NCI-H146 (cell line): ENCODE data around the gene OR2D3.
"Not testable (repeated sequence)": the region's sequence is repeated elsewhere in the genome, so short reads cannot be mapped to it uniquely, and the experiment has no call there.

Source experiments
- DNase-seq: peaks from one replicate; lab custom pipeline; 2025; lab: John Stamatoyannopoulos, UW

Gene OR2D3, protein sequence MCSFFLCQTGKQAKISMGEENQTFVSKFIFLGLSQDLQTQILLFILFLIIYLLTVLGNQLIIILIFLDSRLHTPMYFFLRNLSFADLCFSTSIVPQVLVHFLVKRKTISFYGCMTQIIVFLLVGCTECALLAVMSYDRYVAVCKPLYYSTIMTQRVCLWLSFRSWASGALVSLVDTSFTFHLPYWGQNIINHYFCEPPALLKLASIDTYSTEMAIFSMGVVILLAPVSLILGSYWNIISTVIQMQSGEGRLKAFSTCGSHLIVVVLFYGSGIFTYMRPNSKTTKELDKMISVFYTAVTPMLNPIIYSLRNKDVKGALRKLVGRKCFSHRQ

DNA sequence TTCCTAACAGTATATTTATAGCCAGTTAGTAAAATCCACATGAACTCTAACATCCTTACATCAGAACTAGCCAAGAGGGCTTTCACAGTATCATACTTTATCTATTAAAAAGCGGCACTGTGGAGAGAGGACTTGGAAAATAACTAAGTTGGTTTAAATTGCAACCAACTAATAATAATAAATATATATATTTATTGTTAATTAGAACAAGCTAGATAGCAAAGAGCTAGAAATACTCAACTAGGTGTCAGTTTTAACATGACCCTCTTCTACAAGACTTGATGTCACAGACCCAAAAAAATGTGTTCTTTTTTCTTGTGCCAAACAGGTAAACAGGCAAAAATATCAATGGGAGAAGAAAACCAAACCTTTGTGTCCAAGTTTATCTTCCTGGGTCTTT is at the start of gene OR2D3:
TSS of gene OR2D3 (plus strand) at position 301 of the 400 bp plus-strand sequence. CDS start at position 301, 0 bp downstream.
- no peak for DNase-seq

DNA sequence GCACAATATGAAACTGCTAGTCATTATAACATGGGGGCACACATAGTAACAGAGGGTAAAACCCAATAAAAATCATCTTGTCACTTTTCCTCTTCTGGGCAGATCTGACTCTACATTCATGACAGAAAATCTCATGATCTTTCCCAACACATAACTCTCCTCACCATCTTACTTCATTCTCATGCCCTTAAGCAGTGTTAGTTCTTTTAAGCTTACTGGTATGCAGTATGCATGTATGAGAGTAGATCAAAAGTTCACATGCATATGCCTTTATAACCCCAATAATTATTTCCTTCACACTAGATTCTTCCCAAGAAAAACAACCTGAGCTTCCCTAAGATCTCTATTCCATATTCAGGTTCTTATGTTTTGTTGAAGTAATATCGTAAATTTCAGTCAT is 49.5 kb upstream of the OR2D3 start:
- DNase-seq, result no peak

DNA sequence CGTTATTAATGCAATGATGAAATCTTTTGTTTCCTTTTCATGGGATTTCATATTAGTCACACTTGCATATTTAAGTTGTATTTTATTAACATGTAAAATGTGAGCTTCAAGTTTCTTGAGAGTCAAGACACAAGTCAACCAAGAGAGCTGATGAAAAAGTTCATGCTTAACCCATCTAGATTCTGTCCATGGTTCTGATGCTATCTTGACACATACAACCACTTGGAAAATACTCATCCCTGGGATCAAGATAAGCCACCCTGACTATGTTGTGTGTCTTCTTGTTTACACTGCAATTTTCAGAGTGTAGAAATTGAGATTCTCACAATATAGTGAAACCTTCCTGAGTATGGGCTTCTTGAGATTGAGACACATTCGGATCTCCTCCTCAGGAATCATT is 45.0 kb upstream of the OR2D3 start:
- no peak for DNase-seq

DNA sequence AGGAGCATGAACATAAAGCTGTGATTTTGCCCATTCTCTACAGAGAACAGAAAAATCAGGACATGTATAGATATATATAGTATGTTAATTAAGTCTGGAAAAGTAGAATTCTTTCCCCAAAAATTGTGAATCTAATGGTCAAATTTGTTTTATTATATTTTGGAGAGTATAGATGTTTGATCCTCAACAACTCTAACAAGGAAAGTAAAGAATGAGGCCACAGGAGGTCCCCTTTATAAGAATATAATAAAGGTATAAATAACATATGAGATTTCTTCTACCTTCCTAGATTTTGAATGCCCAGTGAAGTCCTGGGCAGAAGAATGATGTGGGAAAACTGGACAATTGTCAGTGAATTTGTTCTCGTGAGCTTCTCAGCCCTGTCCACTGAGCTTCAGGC is 44.5 kb upstream of the OR2D3 start, which contains the start of gene OR10A4:
TSS of gene OR10A4 (plus strand) at position 301 of the 400 bp plus-strand sequence. CDS start at position 324, 23 bp downstream.
- DNase-seq, result no peak

DNA sequence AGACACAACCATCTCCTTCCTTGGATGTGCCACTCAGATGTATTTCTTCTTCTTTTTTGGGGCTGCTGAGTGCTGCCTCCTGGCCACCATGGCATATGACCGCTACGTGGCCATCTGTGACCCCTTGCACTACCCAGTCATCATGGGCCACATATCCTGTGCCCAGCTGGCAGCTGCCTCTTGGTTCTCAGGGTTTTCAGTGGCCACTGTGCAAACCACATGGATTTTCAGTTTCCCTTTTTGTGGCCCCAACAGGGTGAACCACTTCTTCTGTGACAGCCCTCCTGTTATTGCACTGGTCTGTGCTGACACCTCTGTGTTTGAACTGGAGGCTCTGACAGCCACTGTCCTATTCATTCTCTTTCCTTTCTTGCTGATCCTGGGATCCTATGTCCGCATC is 43.9 kb upstream of the OR2D3 start:
- DNase-seq, result no peak

DNA sequence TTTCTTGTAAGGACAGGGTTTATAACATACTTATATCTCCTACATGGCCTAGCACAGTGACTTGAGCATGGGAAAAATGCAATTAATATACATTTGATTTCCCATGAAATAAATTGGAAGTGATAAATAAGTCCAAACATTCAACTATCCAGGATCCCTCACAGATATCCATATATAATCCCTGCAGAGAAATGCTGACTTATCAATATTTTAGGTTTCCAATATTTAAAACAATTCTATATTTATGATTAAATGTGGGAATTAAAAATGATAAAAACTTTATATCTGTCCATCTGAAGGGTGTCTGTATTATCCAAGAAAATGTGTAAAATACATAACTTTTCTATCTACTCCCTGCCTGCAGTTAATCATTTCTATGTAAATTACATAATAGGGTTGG is 38.1 kb upstream of the OR2D3 start:
- DNase-seq, result no peak

DNA sequence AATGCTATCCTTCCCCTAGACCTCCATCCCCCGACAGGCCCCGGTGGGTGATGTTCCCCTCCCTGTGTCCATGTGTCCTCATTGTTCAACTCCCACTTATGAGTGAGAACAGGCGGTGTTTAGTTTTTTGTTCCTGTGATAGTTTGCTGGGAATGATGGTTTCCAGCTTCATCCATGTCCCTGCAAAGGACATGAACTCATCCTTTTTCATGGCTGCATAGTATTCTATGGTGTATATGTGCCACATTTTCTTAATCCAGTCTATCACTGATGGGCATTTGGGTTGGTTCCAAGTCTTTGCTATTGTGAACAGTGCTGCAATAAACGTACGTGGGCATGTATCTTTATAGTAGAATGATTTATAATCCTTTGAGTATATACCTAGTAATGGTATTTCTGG is 33.1 kb upstream of the OR2D3 start:
- not testable (repeated sequence) for DNase-seq

DNA sequence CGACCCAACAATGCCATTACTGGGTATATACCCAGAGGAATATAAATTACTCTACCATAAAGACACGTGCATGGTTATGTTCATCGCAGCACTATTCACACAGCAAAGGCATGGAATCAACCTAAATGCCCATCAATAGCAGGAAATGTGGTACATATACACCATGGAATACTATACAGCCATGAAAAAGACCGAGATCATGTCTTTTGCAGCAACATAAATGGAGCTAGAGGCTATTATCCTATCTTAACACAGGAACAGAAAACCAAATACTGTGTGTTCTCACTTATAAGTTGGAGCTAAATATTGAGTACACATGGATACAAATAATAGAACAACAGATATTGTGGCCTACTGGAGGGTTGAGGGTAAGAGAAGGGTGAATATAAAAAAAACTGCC is 32.0 kb upstream of the OR2D3 start:
- DNase-seq, result no peak

DNA sequence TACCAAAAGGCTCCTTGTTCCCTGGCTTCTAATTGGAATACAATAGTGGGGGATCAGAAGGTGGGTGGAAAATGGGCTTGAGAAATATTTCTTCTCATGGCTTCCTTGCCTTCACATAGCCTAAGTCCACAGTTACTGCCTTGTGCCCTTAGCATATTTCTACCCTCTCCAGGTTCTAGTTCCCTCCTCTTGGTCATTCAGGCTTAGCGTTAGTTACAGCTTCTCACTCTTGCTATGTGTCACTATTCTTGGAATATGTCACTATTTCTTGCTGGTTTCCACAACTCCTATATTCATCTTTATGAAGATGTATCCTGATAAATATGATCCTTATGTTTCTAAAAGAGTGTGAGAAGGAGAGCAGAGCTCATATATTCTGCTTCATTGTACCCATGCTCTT is 31.0 kb upstream of the OR2D3 start:
- no peak for DNase-seq

DNA sequence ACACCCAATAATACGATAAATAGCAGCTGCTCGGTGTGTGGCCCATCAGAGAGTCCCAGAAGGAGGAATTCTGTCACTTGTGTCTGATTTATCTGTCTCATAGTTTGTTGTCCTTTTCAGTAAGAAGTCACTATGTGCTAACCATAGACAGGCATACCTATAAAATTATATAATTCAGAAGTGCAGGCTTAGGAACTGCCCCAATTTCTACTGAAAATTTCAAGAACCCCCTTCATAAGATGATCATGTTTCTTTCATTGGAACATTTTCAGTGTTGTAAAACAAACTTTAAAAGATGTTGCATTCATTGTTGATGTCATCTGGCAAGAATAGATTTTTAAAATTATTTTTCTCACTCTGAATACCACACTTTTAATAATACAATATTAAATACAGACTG is 28.4 kb upstream of the OR2D3 start, which contains the start of gene OR2D2:
TSS of gene OR2D2 (minus strand) at position 101 of the 400 bp plus-strand sequence. CDS start at position 101, 0 bp downstream.
- DNase-seq, result no peak

DNA sequence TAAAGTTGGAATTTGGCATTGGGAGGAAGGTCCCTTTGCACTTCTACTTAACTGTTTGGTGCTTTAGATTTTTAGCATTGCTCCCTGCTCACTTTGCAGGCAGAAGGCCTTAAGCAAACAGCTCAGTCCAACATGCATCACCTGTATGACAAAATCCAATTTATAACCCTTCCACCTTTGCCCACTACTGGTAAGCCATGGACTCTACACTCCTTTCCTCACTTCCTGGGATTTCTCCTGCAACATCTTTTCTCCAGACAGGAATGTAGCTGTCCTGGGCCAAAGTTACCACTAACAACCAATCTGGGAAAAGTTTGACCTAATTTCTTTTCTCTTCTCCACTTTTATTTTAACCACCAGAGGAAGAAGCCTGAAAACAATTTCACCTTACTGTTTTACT is 26.7 kb upstream of the OR2D3 start:
- DNase-seq, result no peak

DNA sequence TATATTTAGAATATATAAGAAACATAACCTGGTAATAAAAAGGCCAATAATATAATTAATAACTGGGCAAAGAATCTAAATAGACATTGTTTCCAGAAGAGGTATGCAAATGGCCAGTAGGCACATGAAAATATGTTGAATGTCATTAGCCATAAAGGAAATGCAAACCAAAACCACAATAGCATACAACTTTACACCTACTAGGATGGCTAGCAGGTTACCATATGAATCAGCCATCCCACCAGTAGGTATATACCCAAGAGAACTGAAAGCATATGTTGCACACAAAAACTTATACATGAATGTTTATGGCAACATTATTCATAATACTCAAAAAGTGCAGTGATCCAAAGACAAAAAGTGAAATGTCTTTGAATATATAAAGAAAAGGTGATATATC is 25.8 kb upstream of the OR2D3 start:
- DNase-seq, result no peak

DNA sequence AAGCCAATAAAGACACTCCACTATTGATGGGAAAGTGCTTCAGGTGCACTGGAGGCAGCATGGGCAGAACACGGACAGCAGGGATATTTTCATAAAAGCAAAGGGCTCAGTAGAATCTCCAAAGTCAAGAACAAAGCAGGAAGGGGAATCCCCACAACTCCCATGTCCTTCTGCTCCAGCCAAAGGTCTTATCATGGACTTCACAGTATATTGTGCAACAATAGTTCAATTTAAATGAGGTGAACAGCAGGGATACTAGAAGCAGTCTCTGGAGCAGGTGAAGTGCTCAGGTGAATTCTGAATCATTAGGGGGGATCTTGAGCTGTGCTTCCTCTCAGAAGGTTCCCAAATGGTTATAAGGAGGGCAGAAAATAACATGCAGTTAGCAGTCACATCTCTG is 21.9 kb upstream of the OR2D3 start:
- no peak for DNase-seq

DNA sequence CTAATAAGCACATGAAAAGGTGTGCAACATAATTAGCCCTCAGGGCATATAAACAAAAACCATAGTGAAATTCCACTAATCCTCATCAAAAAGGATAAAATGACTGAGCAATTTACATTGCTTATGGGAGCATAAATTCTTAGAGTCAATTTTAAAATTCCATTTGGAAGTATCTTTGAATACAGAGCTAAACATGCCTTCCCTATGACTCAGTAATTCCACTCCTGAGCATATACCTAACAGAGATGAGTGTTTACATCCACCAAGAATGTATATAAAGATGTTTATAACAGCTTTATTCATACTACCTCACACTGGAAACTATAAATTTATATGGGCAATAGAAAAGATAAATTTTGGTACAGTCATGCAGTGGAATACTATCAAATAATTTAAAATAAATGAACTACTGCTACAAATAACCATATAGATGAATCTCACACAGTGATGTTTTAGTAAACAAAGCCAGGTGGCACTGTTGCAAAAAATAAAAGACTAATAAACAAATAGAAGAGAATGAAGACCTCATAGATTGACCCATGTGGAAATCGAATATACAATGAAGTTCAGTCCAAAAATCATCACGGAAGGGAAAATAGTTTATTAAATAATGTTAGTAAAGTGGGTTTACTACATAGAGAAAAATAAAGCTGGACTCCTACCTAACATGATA is 20.3 kb upstream of the OR2D3 start:
- DNase-seq, result no peak

DNA sequence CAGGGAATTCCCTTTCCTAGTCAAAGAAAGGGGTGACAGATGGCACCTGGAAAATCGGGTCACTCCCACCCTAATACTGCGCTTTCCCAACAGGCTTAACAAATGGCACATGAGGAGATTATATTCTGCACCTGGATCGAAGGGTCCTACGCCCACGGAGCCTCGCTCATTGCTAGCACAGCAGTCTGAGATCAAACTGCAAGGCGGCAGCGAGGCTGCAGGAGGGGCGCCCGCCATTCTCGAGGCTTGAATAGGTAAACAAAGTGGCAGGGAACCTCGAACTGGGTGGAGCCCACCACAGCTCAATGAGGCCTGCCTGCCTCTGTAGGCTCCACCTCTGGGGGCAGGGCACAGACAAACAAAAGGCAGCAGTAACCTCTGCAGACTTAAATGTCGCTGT is 16.0 kb upstream of the OR2D3 start:
- DNase-seq, result not testable (repeated sequence)

DNA sequence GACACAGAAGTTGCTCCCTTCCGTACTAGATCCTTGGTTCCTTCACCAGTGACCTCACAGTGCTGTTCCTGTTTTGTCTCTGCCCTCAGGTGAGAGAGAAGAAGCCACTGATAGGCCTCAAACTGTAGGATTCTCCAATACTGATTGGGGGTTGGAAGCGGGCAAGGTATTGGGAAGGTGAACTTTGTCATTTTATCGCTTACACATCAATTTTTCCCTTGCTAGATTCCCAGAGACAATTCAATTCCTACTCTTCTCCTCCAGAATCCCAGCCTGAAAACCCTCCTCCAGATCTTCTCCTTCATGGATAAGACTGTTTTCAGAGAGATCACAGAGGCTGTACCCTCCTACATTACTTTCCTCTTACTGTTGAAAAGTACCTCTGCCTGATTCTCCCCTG is 9.4 kb upstream of the OR2D3 start:
- DNase-seq, result no peak

DNA sequence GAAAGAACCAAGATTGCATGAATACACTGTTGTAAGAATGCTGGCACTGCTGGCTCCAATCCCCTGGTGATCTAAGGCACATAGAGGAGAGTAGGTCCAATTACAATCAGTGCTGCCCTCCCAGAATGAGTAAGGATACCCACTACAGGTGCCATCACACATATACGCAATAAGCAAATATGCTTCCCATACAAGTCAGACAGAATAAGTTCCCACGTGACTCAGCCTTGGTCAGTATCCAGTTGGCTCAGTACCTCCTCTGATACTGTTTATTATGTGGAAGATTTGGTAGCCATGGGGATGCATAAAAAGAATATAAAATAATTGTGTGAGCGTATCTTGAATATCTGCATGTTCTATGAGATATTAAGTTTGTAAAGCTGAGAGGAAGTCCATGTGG is 8.9 kb upstream of the OR2D3 start:
- DNase-seq, result no peak

DNA sequence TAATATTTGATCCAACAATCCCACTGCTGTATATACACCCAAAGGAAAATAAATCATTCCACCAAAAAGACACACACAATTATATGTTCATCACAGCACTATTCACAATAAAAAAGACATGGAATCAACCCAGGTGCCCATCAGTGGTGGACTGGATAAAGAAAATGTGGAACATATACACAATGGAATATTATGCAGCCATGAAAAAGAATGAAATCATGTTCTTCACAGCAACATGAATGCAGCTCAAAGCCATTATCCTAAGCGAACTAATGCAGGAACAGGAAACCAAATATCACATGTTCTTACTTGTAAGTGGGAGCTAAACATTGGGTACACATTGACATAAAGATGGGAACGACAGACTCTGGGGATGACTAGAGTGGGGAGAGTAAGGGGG is 1.1 kb upstream of the OR2D3 start:
- no peak for DNase-seq

DNA sequence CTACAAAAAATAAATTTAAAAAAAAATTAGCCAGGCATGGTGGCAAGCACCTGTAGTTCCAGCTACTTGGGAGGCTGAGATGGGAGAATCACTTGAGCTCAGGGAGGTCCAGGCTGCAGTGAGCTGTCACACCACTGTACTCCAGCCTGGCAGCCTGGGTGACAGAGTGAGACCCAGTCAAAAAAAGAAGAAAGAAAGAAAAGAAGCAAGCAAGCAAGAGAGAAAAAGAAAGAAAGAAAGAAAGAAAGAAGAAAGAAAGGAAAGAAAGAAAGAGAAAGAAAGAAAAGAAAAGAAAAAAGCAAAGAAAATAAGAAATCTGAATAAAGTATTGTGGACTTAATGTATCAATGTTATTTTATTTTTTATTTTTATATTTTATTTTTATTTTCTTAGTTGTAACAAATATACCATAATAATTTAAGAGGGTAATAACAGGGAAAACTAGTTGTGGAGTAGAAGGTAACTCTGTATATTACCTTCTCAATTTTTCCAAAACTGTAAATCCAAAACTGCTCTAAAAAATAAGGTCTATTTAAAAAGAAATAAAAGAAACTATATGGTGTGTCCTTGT is 4.3 kb downstream of the OR2D3 start:
- no peak for DNase-seq

DNA sequence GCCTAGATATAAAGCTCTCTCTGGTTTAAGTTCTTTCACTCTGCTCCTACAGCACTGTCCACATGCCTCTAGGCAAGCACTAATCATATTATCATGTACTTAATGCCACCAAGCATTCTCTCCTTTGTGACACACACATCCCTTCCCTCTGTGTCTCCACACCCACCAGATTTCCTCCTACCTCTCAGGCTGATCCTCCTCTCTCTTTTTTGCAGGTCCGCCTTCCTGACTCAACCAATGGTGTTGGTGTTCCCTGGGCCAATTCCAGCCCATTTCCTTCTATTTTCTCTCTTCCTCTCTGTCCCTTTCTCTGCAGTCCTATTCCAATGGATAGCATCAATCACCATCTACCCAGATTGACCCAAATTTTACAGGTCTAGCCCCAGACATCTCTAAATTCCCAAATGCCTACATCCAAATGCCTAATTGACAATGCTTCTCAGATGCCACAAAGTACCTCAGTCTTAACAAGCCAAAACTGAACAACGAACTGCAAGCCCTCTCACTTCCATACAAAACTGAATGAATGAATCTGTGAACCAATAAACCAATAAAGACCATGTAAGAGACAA is 4.9 kb downstream of the OR2D3 start:
- peak; percentile 68 for DNase-seq

DNA sequence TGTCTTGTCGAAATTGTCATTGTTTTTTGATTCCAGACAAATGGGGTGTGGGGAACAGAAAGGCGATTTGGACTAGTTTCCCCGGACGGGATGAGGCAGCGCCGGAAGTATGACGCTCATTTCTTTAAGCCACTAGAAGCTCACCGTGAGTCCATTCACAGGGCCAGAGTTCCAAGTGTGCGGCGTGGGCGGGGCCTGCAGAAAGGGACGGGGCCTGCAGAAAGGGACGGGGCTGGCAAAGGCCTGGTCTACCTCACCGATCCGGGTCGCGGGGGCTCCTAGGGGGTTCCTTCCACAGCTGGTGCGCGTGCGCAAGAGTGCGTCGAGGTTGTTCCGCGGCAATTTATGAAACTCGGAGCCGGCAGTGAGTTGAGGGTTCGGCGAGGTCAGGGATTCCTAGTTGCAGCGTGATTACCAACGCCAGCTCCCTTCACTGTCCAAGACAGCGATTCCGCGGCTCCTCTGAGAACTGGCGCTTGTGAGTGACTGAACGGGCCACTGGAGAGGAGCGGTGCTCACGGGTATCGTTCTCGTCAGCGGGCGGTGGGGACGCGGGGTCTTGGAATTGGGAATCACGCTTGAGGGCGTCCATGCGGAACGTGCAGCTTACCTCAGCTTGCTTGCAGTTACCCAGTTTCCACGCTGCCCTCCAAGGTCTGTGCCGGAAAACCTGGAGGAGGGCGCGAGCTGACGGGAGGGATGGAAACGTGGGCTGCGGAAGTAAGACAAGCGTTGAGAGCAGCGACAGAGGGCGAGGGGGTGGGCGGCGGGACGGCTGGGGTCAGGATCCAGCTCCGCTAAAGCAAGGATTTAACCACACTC is 5.6 kb downstream of the OR2D3 start, which contains the start of gene ZNF215:
TSS of gene ZNF215 (plus strand) at position 219 of the 822 bp plus-strand sequence. CDS start 5,847 bp downstream, outside the sequence.
- DNase-seq, result peak; percentile 85
